Measurements from ENCODE around the gene CD81.

CD81 gene

GRCh38 chr11:2408671-2409070 lies 31.6 kb downstream of the CD81 start:
- no peak for DNase-seq

GRCh38 chr11:2409126-2409525 lies 32.0 kb downstream of the CD81 start:
- no peak for DNase-seq

GRCh38 chr11:2409611-2410468 lies 32.7 kb downstream of the CD81 start:
- peak; percentile 9 to 67 for DNase-seq

- no peak for DNase-seq
Measured at GRCh38 chr11:2410616-2411015, 33.5 kb downstream of the CD81 start.

- DNase-seq = no peak
Measured at GRCh38 chr11:2411446-2412305, 34.6 kb downstream of the CD81 start.

GRCh38 chr11:2412323-2412722 lies 35.2 kb downstream of the CD81 start:
- no peak for DNase-seq

- no peak for DNase-seq
Measured at GRCh38 chr11:2413742-2414579, 36.9 kb downstream of the CD81 start.

GRCh38 chr11:2414616-2415015 lies 37.5 kb downstream of the CD81 start:
- no peak for DNase-seq

GRCh38 chr11:2415171-2415570 lies 38.1 kb downstream of the CD81 start:
- no peak for DNase-seq

GRCh38 chr11:2415601-2416380 lies 38.7 kb downstream of the CD81 start:
- no peak for DNase-seq

GRCh38 chr11:2416765-2417164 lies 39.7 kb downstream of the CD81 start:
- DNase-seq = no peak

GRCh38 chr11:2417856-2418692 lies 41.0 kb downstream of the CD81 start:
- no peak for DNase-seq

GRCh38 chr11:2418693-2419360 lies 41.7 kb downstream of the CD81 start:
- DNase-seq = no peak

- DNase-seq = peak; percentile 77 to 81
Measured at GRCh38 chr11:2419638-2420501, 42.8 kb downstream of the CD81 start.

- DNase-seq = peak; percentile 73 to 78
Measured at GRCh38 chr11:2420502-2421225, 43.6 kb downstream of the CD81 start.

- DNase-seq = no peak
Measured at GRCh38 chr11:2421226-2421994, 44.3 kb downstream of the CD81 start.

GRCh38 chr11:2421996-2422395 lies 44.9 kb downstream of the CD81 start:
- no peak for DNase-seq

Data from inflammatory macrophage (primary cell).